Endothelial cell of umbilical vein (primary cell): ENCODE measurements around the gene CDH15.

ENCODE experiments used
- EZH2 ChIP-seq: IDR thresholded peaks from 2 replicates; pipeline ENCODE4 v1.6.1; 2012; ENCODE audit warnings: borderline replicate concordance, low read depth, mild to moderate bottlenecking, moderate library complexity, low read length, inconsistent platforms; ENCODE audit not compliant: severe bottlenecking
- FOS ChIP-seq: IDR thresholded peaks from 2 replicates; pipeline ENCODE4 v1.6.1; 2011; ENCODE audit warnings: mild to moderate bottlenecking, low read length, moderate library complexity, borderline replicate concordance; ENCODE audit not compliant: insufficient read depth
- GATA2 ChIP-seq: IDR thresholded peaks from 2 replicates; pipeline ENCODE4 v1.7.0; 2011; ENCODE audit warnings: low read depth, mild to moderate bottlenecking, moderate library complexity, mixed read lengths, low read length; ENCODE audit not compliant: insufficient read length, insufficient read depth
- JUN ChIP-seq: IDR thresholded peaks from 2 replicates; pipeline ENCODE4 v1.6.1; 2011; ENCODE audit warnings: borderline replicate concordance, low read depth; ENCODE audit not compliant: insufficient read length, insufficient read depth
- MAX ChIP-seq: IDR thresholded peaks from 2 replicates; pipeline ENCODE4 v1.6.1; 2011; ENCODE audit not compliant: insufficient read depth, insufficient read length
- MYC ChIP-seq: IDR thresholded peaks from one replicate; pipeline ENCODE4 v1.6.1; 2011; ENCODE audit warnings: mild to moderate bottlenecking, low read depth, low read length
- POLR2A ChIP-seq: IDR thresholded peaks from 2 replicates; pipeline ENCODE4 v1.6.1; 2012; ENCODE audit warnings: low read depth, mild to moderate bottlenecking, control low read depth, low read length
- POLR2AphosphoS5 ChIP-seq: IDR thresholded peaks from 2 replicates; pipeline ENCODE4 v1.6.1; 2012; ENCODE audit warnings: low read depth, mild to moderate bottlenecking, control low read depth, low read length, moderate library complexity; ENCODE audit not compliant: insufficient read depth
- TF ChIP-seq, protein P1 (sequence below), 2 donors: IDR thresholded peaks; 1 replicate in 1 of 2; 2 replicates in 1 of 2; pipeline ENCODE4 v1.5.1; 2011; ENCODE audit warnings: low read length in 2 of 2, mild to moderate bottlenecking in 2 of 2, moderate library complexity in 2 of 2, control low read depth in 1 of 2, inconsistent platforms in 1 of 2, low read depth in 1 of 2; ENCODE audit not compliant: insufficient read depth in 1 of 2; ENCODE audit errors: extremely low read depth in 1 of 2

DNA sequence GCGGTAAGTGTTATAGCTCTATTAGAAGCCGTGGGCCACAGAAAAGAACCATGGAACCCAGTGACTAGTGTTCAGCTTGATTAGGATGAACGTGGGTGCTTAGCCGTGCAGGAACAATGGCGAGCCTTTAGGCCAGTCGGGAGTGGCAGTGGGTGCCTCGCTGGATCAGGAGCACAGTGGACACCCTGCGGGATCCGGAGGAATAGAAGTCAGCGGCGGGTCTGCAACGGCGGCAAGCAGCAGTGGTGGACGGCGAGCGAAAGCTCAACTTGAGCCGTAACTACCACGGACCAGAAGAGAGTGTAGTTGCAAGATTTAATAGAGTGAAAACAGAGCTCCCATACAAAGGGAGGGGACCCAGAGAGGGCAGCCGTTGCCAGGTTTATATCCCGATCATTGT lies 37.3 kb upstream of the CDH15 start:
- TF ChIP-seq, protein P1, sequence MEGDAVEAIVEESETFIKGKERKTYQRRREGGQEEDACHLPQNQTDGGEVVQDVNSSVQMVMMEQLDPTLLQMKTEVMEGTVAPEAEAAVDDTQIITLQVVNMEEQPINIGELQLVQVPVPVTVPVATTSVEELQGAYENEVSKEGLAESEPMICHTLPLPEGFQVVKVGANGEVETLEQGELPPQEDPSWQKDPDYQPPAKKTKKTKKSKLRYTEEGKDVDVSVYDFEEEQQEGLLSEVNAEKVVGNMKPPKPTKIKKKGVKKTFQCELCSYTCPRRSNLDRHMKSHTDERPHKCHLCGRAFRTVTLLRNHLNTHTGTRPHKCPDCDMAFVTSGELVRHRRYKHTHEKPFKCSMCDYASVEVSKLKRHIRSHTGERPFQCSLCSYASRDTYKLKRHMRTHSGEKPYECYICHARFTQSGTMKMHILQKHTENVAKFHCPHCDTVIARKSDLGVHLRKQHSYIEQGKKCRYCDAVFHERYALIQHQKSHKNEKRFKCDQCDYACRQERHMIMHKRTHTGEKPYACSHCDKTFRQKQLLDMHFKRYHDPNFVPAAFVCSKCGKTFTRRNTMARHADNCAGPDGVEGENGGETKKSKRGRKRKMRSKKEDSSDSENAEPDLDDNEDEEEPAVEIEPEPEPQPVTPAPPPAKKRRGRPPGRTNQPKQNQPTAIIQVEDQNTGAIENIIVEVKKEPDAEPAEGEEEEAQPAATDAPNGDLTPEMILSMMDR (IDR thresholded peaks at IDR 0.05; ENCODE audit: extremely low read depth in 1 of 2, insufficient read depth in 1 of 2, low read depth in 1 of 2, low read length in 2 of 2), result no peak
- no peak for TF ChIP-seq POLR2AphosphoS5
- no peak for TF ChIP-seq EZH2
- TF ChIP-seq MYC, result no peak
- TF ChIP-seq POLR2A, result no peak
- no peak for TF ChIP-seq MAX
- TF ChIP-seq FOS, result no peak
- no peak for TF ChIP-seq GATA2
- no peak for TF ChIP-seq JUN
